Inflammatory macrophage treated with lipopolysaccharide for 1 hour (primary cell): Measurements from ENCODE around the gene TCAIM.
"Not testable (repeated sequence)": the region's sequence is repeated elsewhere in the genome, so short reads cannot be mapped to it uniquely, and the experiment has no call there.

Experiments used
- DNase-seq, 2 donors: peaks; one replicate each; pipeline ENCODE4 v3.0.0-alpha.2; 2020 to 2022

TCAIM gene

GRCh38 chr3:44416031-44417030 is 77.8 kb downstream of the TCAIM start:
- no peak for DNase-seq

GRCh38 chr3:44418118-44418517 is 79.6 kb downstream of the TCAIM start:
- not testable (repeated sequence) for DNase-seq

DNA sequence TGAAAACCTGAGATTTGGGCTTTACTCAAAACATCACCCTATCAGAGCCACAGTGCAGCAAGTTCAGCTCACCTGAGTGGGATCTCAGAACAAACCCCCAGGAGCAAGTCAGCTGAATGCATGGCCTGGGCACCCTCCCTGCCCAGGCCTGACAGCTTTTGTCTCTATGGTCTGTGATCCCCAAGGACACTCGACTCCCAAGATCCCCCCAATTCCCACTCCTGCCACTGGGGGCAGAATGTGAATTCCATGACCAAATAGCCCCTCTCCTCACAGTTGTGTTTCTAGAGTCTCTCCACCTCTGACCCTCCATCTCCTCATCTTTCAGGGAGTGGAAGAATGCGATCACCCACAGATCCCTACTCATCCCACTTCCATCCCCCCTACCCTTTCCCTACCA is 80.0 kb downstream of the TCAIM start:
- no peak for DNase-seq

GRCh38 chr3:44419116-44419922 is 80.8 kb downstream of the TCAIM start:
- DNase-seq: no peak

GRCh38 chr3:44419923-44420650 is 81.5 kb downstream of the TCAIM start:
- DNase-seq: no peak

- DNase-seq: no peak
Measured at GRCh38 chr3:44420676-44421075, 82.1 kb downstream of the TCAIM start.

DNA sequence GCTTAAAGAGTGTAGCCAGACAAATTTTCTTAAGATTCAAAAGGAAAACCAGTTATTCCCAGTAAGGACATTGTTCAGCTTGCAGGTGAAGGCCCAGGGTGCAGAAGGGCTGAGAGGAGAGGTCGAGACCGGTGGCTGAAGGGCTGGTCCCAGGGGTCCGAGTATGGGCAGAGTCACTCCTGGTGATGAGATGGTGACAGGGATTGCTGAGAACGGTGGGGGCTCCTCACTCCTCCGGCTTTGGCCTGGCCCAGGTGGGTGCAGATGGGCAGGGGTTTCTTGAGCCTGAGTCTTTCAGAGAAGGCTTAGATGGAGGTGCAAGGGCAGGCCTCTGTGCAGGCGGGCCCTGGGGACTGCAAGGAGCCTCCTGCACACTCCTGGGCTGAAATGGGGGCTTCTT is 82.7 kb downstream of the TCAIM start:
- no peak for DNase-seq

DNA sequence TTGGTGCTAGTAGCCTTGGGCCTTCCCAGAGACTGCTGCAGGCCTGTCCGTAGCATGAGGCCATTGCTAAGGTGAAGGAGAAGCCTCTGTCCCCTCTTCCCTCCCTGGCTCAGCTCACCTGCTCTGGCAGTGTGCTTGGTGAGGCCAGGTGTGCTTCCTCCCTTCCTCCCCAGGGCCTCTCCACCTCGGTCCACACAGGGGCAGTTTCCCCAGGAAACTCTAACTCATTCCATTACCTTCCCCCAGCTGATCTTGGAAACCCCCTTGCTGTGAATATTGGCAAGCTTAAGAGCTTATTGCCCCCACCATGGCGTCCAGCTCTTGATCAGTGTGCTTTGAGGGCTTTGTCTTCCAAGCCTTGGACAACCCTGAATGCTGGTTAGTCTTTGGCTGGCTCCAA is 86.2 kb downstream of the TCAIM start:
- DNase-seq: no peak

GRCh38 chr3:44427683-44428082 is 89.1 kb downstream of the TCAIM start:
- DNase-seq: no peak

DNA sequence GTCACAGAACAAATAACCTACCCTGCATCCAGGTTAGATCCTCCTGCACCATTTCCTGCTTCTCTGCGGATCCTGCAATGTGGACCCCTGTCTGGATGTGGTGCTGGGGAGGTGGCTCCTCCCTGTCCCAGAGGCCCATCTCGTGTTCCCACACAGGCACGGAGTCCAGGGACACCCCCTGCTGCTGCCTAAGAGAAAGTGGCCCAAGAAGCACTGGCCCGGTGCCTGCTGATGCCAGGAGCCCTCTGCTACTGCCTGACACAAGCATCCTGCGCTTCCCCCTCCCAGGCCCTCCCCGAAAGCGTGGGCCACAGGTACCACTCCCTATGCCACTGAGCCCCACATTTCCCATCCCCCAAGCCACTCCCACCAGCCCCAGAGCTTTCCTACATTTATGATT is 90.3 kb downstream of the TCAIM start:
- DNase-seq: no peak

DNA sequence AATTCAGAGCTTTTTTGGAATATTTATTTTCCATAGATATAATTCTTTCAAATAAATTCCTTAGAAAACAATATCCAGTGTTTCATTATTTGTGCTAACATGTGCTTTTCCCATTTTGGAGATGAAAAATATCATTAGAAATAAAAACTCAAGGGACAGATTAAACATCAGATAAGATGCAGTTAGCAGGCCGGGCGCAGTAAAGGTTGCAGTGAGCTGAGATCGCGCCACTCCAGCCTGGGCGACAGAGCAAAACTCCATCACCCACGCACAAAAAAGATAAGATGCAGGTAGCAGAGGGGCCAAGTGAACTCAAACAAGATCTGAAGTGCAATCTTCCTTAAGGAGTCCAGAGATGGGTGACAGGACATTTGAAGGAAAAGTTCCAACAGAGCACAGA is 90.9 kb downstream of the TCAIM start:
- no peak for DNase-seq

DNA sequence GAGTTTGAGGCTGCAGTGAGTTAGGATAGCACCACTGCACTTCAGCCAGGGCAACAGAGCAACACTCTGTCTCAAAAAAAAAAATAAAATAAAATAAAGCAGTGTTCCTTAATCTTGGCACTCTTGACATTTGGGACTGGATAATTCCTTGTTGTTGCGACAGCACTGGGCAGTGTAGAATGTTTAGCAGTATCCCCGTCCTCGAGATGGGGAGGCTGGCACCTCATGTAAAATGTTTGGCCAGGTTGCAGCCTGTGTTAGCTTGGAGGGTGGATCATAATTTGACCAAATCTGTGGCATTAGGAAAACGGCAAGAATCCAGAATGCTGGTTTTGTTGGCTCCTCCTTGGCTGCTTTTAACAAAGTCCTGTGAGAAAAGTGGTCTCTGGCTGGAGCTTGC is 91.9 kb downstream of the TCAIM start:
- DNase-seq: no peak

DNA sequence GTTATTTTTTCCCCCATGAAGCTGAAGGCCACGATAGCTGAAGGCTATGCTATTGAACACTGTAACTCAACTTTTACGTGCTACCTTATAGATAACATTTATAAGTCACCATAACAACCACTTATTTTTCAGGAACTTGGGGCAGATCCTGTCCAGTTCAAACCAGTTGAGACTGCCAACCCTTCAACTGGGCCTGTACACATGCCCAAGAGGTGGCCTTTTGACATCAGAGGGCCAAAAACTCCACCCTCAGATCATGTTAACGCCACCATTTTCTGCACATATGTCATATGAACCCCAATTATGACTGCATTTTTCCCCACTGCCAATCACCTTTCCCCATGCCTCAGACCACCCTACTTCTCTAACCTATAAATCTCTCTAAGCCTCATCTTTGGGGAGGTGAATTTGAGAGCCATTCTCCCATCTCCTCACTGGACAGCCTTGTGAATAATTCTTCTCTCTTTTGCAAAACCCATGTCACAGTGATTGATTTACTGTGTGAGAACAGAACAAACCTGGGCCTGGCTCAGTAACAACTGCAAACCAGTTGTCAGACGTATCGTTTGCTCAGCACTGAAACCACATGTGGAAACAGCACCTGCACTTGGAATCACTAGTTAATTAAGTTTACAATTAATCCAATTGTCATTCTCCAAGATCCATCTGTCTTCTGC is 96.4 kb downstream of the TCAIM start:
- DNase-seq: no peak

GRCh38 chr3:44436181-44436580 is 97.6 kb downstream of the TCAIM start:
- no peak for DNase-seq

- no peak for DNase-seq
Measured at GRCh38 chr3:44437800-44438199, 99.2 kb downstream of the TCAIM start.

GRCh38 chr3:44439499-44440295 is 101.1 kb downstream of the TCAIM start:
- DNase-seq: peak; percentile 94 to 99

DNA sequence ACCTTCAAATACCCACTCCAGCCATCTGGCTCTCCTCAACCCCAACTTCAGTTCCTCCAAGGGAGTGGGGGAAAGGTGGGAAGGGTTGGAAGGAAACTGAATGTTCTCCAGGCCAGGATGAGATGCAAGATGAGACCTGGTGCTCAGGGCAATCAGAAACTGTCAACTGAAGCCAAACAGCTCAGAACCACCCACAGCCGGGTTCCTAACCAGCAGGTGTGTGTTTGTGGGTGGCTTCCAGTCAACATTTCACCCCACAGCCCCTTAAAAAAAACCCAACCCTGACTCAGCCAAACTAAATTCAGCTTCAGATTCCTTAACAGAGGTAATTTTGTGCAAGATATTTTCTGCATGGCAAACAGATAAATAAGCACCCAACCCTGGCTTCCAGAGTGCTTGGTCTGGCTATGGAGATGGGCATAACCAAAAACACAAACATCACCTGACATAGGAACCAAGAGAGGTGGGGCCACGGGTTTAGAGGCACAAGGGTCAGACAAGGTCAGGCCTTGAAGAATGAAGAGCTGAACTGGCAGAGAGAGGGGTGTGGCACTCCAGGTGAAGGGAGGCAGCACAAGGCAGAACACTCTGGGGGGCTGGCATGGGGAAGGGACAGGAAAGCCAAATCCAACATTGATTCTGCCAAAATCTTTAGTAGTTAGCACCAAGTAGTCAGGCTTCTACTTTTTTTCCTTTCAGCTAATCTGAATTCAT is 104.2 kb downstream of the TCAIM start:
- no peak for DNase-seq

GRCh38 chr3:44444437-44444836 is 105.9 kb downstream of the TCAIM start:
- no peak for DNase-seq

DNA sequence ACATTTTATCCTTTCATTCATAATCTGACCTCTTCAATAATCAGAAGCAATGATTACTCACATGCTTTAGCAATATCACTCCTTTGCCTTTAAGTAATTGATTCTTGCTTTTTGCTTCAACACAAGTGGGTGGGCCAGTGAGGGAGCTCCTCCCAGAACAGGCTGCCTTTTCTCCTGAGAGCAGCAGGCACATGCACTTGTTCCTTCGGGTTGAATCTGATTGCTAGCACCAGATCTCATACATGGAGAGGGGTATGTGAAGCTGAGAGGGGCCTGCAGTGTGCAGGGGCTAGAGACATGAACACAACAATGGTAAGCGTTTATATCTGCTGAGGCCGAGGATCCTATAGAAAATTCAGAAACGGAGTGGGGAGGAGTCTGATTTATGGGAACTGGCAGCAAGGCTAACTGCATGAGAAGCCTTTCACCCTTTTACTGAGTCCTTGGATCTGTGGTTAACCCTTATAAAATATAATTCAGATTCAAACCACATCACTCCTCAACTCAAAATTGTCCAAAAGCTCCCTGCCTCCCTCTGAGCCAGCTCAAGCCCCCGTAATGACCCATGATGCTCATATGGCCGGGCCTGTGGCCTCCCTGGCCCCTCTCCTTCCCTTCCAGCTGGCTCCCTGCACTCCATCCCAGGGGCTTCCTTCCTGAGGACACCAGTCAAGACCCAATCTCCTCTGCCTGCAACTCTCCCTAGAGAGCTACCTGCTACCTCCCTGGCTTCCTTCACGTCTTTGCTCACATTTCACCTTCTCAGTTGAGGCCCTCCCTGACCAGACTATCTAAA is 106.5 kb downstream of the TCAIM start:
- no peak for DNase-seq

- DNase-seq: no peak
Measured at GRCh38 chr3:44445786-44446185, 107.2 kb downstream of the TCAIM start.
